AG04449 (cell line): ENCODE measurements around the gene STRIP1.
"Not testable (repeated sequence)": the region's sequence is repeated elsewhere in the genome, so short reads cannot be mapped to it uniquely, and the experiment has no call there.

Experiments used
- CTCF ChIA-PET: fragments of 350-600 bp; formaldehyde crosslinking; extraction: SDS; loops from one replicate; lab custom pipeline; 2021; ENCODE audit warnings: antibody characterized with exemption; lab: Yijun Ruan, JAX
- POLR2A ChIA-PET: fragments of 400-600, 350-600 bp; formaldehyde crosslinking; extraction: SDS; loops from one replicate; lab custom pipeline; 2020; ENCODE audit warnings: antibody characterized with exemption, inconsistent platforms; lab: Yijun Ruan, JAX
- DNase-seq: peaks from one replicate; pipeline ENCODE4 v3.0.0-alpha.2; 2010; ENCODE audit warnings: low read depth, low spot score
- H3K4me3 ChIP-seq: 2 replicates; pipeline ENCODE4 v1.5.1; 2011; ENCODE audit warnings: low read depth, mild to moderate bottlenecking, control low read depth, low read length
- CTCF ChIP-seq: IDR thresholded peaks from one replicate; pipeline ENCODE4 v1.5.1; 2011; ENCODE audit warnings: mild to moderate bottlenecking, moderate library complexity, low read length, control low read depth, inconsistent platforms; ENCODE audit not compliant: insufficient read depth; ENCODE audit errors: missing control alignments

STRIP1 gene

GRCh38 chr1:110070671-110071242, 36.3 kb downstream of the STRIP1 start, which contains the start of gene ALX3:
TSS of gene ALX3 (minus strand) at chr1:110070672. CDS start at chr1:110070612, 60 bp downstream.
- ChIA-PET POLR2A (interaction anchor here (0.8 to 0.9 kb wide), 2 partner anchors 8 to 13 kb away, joined by 3 read pairs; no protein-coding TSS in a partner anchor), CTCF (interaction anchor here (0.8 to 3.1 kb wide), 12 partner anchors 8 to 46 kb away, joined by 3 to 23 read pairs (median 4); no protein-coding TSS in a partner anchor)
- no peak for TF ChIP-seq CTCF
- H3K4me3 ChIP-seq, result no peak within 1 kb of the TSS
- no peak for DNase-seq

DNA sequence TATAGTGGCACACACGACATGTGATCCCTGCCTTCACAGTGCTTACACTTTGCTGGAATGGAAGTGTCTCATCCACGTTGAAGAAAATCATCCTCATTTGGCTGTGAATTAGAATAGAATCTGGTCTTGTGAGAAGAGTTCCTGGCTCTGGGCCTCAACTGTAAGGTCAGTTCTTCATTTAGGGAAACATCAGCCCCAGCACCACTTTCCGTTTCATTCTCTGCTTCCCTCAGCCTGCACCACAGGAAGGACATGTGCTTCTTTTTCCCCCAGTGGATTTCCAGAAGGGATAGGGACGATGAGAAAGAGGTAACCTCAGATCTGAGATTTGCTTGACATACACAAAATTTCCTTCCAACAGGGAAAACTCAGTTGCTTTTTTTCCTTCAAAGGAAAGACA, 39.7 kb downstream of the STRIP1 start:
- TF ChIP-seq CTCF, result no peak
- ChIA-PET CTCF (interaction anchor here (0.9 to 2.3 kb wide), 5 partner anchors 10 to 31 kb away, joined by 3 to 12 read pairs (median 6); no protein-coding TSS in a partner anchor), POLR2A (no interaction called here)
- no peak for DNase-seq
- no peak overlapping the region for H3K4me3 ChIP-seq

- TF ChIP-seq CTCF, result no peak
- CTCF ChIA-PET, result interaction anchor here (1.0 to 5.2 kb wide), 6 partner anchors 11 to 41 kb away, joined by 3 to 51 read pairs (median 14); no protein-coding TSS in a partner anchor
- no peak for DNase-seq
- no peak overlapping the region for H3K4me3 ChIP-seq
- POLR2A ChIA-PET, result no interaction called here
These were observed 42.5 kb downstream of the STRIP1 start for GRCh38 chr1:110076789-110077500.

DNA sequence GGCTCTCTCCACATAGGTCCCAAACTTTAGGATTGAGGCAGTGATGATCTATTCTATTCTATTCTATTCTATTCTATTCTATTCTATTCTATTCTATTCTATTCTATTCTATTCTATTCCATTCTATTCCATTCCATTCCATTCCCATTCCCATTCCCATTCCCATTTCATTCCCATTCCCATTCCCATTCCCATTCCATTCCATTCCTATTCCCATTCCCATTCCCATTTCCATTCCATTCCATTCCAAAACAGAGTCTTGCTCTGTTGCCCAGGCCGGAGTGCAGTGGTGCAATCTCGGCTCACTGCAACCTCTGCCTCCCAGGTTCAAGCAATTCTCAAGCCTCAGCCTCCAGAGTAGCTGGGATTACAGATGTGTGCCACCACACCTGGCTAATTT, 45.6 kb downstream of the STRIP1 start:
- DNase-seq, H3K4me3 ChIP-seq, POLR2A ChIA-PET: not testable (repeated sequence)
- CTCF ChIA-PET, result interaction anchor here (1.2 to 5.2 kb wide), 2 partner anchors 8 to 12 kb away, joined by 4 to 51 read pairs; no protein-coding TSS in a partner anchor

GRCh38 chr1:110081061-110081460, 46.6 kb downstream of the STRIP1 start:
- ChIA-PET CTCF (interaction anchor here (1.0 to 38.2 kb wide), 6 partner anchors 8 to 36 kb away, joined by 4 to 935 read pairs (median 14); no protein-coding TSS in a partner anchor), POLR2A (interaction anchor here (0.8 kb wide), 1 partner anchor 14 kb away, joined by 4 read pairs; no protein-coding TSS in a partner anchor)
- TF ChIP-seq CTCF, result no peak
- H3K4me3 ChIP-seq, result no peak overlapping the region
- no peak for DNase-seq

DNA sequence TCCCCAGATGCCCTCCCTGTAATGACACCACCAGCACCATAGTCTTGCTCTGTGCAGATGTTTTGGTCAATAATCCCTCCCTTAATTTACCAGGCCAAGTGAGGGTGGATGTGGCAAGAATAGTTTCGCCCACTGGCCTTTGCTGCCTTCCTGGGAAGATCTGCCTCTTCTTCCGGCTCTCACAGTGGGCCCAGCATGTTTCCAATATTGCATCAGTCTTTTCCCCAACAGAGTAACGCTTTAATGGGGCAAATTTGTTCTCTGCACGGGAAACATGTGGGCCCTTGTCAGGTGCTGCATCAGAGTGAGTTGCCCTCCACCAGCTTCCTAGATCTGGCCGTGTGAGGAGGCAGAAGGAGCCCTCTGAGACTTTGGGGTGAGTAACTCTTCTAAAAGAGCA, 48.1 kb downstream of the STRIP1 start:
- CTCF ChIA-PET, result interaction anchor here (0.6 to 38.2 kb wide), 6 partner anchors 9 to 61 kb away, joined by 3 to 935 read pairs (median 14); no protein-coding TSS in a partner anchor
- H3K4me3 ChIP-seq, result no peak overlapping the region
- no peak for TF ChIP-seq CTCF
- POLR2A ChIA-PET, result no interaction called here
- no peak for DNase-seq
